ENCODE results near the gene GBE1. TPM values are rescaled to one million over a fixed set of nuclear protein-coding genes. Genes with fewer than 3 reads are reported as not detected.

Gene GBE1
- total and polyA plus RNA-seq, 7 donors: 10.2 to 24.6 (median 12.1) TPM

DNA sequence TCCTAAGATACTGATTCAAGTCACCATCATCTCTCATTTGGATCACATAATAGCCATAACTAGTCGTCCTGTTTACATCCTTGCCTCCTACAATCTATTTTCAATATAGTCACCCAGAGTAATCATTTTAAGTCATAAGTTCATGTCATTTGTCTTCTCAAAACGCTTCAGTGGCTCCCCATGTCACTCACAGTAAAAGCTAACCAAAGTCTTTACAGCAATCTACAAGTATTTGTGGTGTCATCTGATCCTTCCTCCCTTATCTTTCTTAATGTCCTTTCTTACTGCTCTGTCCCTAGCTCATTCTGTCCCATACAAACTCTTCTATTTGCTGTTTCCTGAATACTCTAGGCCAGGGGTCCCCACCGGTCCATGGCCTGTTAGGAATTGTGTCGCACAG, 28.8 kb downstream of the GBE1 start:
- H3K36me3 ChIP-seq: no peaks in the 10 kb centered on the region

DNA sequence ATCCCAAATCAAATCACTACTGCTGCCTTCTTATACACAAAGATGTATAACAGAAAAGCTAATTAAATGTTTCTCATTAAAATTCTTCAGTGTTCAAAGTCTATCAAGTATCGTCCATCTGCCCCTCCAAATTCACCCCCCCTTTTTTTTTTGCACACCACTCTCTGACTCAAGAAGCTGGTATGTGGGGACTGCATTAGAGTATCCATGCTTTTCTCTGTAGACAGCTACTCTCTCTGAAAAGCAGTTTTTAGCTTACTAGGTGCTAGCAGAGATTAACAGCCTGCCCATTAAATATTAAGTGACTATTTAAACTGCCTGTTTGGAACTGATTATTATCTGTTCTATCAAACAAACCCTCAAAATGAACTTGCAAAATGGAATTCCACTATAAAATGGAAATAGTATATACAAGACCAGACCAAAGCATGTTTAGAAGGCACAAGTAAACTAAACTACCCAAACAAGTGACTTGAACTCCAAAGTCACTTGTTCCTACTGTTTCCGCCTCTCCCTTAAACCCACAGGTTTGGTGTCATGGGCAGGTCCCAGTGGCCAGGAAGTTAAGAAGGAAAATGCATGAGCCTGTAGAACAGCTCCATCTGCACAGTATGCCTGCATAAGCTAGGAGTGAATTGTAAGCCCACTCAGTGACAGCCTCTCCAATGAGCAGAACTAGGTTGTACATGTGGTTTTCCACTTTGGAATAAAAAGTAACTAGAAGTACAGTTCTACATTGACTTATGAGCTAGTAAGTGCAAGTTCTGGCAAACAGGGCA, 32.5 kb downstream of the GBE1 start:
- no peaks in the 10 kb centered on the region for H3K36me3 ChIP-seq
- no peak for DNase-seq
- no peak overlapping the region for H3K27ac ChIP-seq
- H3K4me1 ChIP-seq: peaks cover 0 to 10% (median 2%) of the 10 kb centered on the region in 4 donors
- peak overlapping the region in 1 of 4 donors; percentile 16 for H3K4me3 ChIP-seq
- TF ChIP-seq POLR2AphosphoS5 (IDR thresholded peaks at IDR 0.05): no peak
- TF ChIP-seq POLR2A (IDR thresholded peaks at IDR 0.05): no peak
- TF ChIP-seq, protein P1, sequence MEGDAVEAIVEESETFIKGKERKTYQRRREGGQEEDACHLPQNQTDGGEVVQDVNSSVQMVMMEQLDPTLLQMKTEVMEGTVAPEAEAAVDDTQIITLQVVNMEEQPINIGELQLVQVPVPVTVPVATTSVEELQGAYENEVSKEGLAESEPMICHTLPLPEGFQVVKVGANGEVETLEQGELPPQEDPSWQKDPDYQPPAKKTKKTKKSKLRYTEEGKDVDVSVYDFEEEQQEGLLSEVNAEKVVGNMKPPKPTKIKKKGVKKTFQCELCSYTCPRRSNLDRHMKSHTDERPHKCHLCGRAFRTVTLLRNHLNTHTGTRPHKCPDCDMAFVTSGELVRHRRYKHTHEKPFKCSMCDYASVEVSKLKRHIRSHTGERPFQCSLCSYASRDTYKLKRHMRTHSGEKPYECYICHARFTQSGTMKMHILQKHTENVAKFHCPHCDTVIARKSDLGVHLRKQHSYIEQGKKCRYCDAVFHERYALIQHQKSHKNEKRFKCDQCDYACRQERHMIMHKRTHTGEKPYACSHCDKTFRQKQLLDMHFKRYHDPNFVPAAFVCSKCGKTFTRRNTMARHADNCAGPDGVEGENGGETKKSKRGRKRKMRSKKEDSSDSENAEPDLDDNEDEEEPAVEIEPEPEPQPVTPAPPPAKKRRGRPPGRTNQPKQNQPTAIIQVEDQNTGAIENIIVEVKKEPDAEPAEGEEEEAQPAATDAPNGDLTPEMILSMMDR (IDR thresholded peaks at IDR 0.05): no peak
- no peak for TF ChIP-seq EP300 (IDR thresholded peaks at IDR 0.05)
- no peaks in the 10 kb centered on the region for H3K27me3 ChIP-seq
- WGBS, 2 donors: 89% methylated on average over 2 of the region's 2 CpGs
- intact Hi-C loops (cut with DNase I): no loop called here
- no peaks in the 10 kb centered on the region for H3K9me3 ChIP-seq

More for the DNA sequence above, 28.8 kb downstream of the GBE1 start:
- 90 to 91% methylated on average over 4 of the region's 4 CpGs for WGBS, 2 donors
- intact Hi-C loops (cut with DNase I): no loop called here
- TF ChIP-seq EP300 (IDR thresholded peaks at IDR 0.05) (no peak), POLR2A (IDR thresholded peaks at IDR 0.05) (no peak), POLR2AphosphoS5 (IDR thresholded peaks at IDR 0.05) (no peak)
- TF ChIP-seq, protein P1 (IDR thresholded peaks at IDR 0.05): no peak
- H3K9me3 ChIP-seq: no peaks in the 10 kb centered on the region
- no peak overlapping the region for H3K4me3 ChIP-seq
- no peak for DNase-seq
- H3K4me1 ChIP-seq: peaks cover 0 to 10% (median 2%) of the 10 kb centered on the region in 4 donors
- H3K27ac ChIP-seq: no peak overlapping the region
- no peaks in the 10 kb centered on the region for H3K27me3 ChIP-seq

- no peak overlapping the region for H3K4me3 ChIP-seq
- no peaks in the 10 kb centered on the region for H3K9me3 ChIP-seq
- no peaks in the 10 kb centered on the region for H3K27me3 ChIP-seq
- intact Hi-C loops (cut with DNase I): no loop called here
- no peaks in the 10 kb centered on the region for H3K36me3 ChIP-seq
- H3K27ac ChIP-seq: no peak overlapping the region
- 93 to 95% methylated on average over 6 of the region's 6 CpGs for WGBS, 2 donors
- peaks cover 0 to 10% (median 2%) of the 10 kb centered on the region in 4 donors for H3K4me1 ChIP-seq
- DNase-seq: no peak
- TF ChIP-seq POLR2A (IDR thresholded peaks at IDR 0.05) (no peak), POLR2AphosphoS5 (IDR thresholded peaks at IDR 0.05) (no peak), EP300 (IDR thresholded peaks at IDR 0.05) (no peak)
- TF ChIP-seq, protein P1 (IDR thresholded peaks at IDR 0.05): no peak
Measured at GRCh38 chr3:81726735-81727134, 34.7 kb downstream of the GBE1 start.

- Histone ChIP-seq H3K27me3 (no peaks in the 10 kb centered on the region), H3K4me3 (no peak overlapping the region), H3K9me3 (no peaks in the 10 kb centered on the region), H3K27ac (no peak overlapping the region), H3K36me3 (no peaks in the 10 kb centered on the region), H3K4me1 (peaks cover 0 to 10% (median 2%) of the 10 kb centered on the region in 4 donors)
- intact Hi-C loops (cut with DNase I): no loop called here
- no peak for DNase-seq
- WGBS, 2 donors: 67 to 76% methylated on average over 2 of the region's 2 CpGs
- TF ChIP-seq, protein P1 (IDR thresholded peaks at IDR 0.05): no peak
- TF ChIP-seq POLR2AphosphoS5 (IDR thresholded peaks at IDR 0.05): no peak
- TF ChIP-seq POLR2A (IDR thresholded peaks at IDR 0.05): no peak
- TF ChIP-seq EP300 (IDR thresholded peaks at IDR 0.05): no peak
Measured at GRCh38 chr3:81726132-81726531, 35.3 kb downstream of the GBE1 start.

Data from sigmoid colon (tissue), 7 donors.